GM12892 (cell line): ENCODE measurements around the gene GNAL.

Experiments
- POLR2A ChIP-seq: IDR thresholded peaks from 2 replicates; pipeline ENCODE4 v1.6.1; 2011; ENCODE audit warnings: low read depth, low read length, control low read depth
- TAF1 ChIP-seq: IDR thresholded peaks from 2 replicates; pipeline ENCODE4 v1.6.1; 2011; ENCODE audit warnings: low read depth, mild to moderate bottlenecking, control low read depth, low read length, borderline replicate concordance

- TF ChIP-seq POLR2A (no peak), TAF1 (no peak)
Observed at GRCh38 chr18:11826836-11827235, 137.8 kb downstream of the GNAL start.
